HG02870 (cell line): ENCODE measurements around the gene BCL6.

Experiments used
- ATAC-seq: cut with Tn5 transposase; IDR thresholded peaks from one replicate; pipeline ENCODE4 v1.9.1; 2021; ENCODE audit warnings: mild to moderate bottlenecking, moderate library complexity; ENCODE audit not compliant: unreplicated experiment

BCL6 gene

DNA sequence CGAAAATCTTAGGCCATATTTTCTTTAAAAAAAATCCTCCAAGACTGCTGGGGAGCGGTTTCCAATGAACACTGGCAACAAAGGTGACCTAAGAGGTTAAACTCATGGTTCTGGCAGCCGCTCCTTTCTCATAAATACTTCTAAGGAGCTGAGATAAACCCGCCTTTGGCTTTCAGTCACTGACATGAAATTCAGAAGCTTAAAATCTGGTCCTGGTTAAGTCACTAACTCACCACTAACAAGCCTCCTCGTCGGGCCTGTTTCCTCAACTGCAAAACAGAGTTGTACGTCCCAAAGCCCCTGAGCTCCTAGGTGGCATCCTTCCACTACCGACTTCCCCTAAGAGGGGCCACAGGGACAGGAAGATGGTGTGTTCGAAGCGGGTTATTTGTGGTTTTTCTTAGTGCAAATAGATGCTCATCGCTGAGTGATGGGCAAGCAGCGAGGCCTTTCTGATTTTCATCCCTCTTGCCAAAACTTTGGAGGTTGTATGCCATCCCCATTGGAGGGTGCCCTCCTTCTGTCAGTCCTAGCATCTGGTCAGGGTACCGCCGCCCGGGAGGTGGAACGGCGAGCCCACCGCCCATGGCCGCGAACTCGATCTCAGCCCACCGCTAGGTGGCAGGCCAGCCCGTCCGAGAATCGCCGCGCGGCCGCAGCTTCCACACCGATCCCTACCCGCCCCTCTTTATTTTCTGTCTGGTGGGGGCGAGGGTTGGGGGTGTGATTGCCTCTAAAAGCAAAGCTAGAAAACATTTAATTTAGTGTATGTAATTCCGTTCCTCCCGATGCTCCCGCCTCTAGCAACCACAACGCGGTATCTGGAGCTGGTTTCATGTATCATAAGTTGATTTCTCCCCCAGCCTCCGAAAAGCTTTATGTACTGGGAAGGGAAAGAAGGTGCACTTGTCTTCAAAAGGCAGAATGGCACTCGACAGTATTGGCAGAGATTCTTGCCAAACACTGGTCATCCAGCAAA lies 4.6 kb downstream of the BCL6 start:
- no peak for ATAC-seq

DNA sequence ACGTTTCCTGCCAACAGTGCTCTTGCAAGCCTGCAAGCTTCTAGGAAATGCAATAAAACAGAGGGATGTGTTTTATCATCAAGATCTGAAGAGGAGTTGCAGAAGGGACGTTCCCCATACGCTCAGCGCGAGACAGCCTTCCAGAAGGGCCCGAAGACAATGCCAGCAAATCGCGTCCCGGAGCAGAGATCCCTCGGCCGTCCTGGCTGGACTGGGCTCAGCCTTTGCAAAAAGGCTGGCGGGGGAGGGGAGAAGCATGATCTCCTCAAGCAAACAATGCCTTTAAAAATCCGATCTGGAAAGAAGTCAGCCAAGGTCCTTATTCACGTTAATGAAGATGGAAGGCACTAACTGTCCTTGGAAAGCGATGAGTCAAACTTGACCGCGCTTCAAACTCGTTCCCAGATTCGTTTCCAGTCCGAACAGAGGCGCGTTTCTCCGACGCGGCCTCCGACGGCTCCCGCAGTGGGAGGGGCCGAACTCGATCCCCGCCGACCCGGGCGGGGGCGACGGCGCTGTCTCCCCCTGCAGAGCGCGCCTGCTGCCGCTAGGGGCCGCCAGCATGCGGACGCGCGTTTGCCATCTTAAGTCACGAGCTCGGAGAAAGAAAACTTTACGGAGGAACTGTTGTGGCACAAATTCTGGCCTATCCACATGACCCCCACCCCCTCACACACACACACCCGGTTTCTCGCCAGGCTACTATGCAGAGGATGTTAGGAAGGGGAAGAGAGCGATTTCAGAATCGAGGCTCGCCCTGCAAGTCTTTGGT lies 5.5 kb downstream of the BCL6 start:
- no peak for ATAC-seq

DNA sequence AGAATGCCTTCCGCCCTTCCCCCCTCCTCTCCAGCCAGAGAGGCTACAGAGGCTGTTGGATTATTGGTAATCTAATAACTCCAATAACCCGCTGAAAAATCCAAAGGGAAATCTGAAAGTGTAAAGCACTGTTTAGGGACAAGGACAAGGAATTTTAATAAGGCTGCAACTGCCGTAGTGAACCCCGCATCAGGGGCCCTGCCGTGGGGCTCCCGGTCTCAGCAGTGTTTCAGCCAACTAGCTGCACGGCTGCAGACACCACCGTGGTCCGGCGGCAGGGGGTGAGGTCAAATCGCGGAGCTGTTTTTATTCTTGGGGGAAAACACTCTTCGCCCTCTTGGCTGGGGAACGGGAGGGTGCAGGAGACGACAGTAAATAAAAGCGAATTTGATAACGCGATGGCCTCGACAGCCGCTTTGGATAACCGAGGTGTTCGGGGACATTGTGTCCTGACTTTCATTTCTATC lies 6.1 kb downstream of the BCL6 start:
- no peak for ATAC-seq

DNA sequence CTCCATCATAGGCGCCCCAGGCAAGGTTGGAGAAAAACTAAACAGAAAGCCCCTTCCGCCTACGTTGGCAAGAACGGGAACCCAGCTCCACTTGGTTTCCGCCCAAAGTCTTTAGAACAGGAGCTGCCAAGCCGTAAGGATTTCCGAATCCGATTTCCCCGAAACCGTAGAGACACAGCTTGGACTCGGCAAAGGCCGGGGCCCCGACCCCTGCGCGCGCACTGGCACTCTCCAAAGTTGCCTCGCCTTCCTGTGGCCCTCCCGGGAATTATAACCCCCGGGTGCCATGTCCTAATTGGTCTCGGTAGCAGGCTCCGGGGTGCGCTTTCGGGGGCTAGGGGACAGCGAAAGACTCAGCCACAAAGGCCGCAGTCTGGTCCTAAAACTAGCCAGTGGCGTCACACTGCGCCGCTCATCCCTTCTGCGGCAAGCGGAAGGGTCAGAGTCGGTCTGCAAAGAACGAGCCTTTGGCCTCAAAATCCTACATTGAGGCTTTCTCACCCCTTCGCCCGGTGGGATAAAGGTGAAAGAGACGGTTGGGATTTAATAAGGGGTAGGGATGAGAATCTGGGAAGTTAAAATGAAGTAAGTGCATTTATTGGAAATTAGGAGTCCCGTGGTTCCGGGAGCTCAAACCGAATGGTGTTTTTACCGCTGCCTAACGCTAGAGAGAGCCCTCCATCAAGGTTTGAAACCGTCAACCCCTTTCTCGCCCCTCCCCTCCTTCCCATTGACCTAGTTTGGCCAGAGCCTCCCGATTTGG lies 6.8 kb downstream of the BCL6 start:
- peak; percentile 64 for ATAC-seq

DNA sequence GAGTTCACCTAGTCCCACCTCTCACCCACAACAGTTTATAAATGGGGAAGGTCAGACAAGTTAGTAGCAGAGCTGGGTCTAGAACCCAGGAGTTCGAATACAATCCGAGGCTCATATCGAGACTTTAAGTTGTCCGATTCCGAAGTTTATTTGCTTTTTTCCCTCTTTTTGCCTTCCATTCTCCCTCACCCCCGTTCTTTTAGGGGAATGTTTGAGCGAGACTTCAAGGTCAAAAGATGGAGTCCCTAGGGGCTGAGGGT lies 7.3 kb downstream of the BCL6 start:
- ATAC-seq: no peak

DNA sequence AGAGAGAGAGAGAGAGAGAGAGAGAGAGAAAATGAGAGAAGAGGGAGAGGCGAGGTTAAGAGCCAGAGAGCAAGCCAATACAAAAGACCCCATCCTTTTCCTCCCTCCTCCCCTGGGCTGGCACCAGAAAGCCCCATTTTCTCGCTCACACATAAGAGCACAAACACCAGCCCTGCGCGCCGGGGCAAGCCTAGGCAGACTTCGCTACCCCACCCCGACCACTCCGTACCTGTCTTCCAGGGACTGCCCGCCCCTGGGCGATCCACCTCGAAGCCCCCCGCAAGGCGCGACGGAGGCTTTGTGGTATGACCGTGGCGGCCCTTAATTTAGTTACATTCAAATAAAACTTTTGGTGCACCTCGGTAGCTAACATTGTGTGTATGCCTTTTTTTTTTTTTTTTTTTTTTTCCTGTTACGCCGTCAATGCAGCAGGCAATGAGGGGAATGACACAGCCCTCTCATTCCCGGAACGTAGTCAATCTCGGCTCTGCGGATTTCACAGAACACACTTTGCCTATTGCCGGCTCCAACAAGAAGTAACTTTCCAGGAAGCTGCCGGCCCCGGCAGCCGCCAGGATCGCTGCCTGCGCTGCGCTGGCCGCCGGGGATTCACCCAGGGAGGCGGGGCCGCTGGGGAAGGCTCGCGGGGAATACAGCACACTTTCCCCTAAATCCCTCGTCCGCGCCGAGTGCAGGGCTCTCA lies 7.7 kb downstream of the BCL6 start:
- no peak for ATAC-seq

DNA sequence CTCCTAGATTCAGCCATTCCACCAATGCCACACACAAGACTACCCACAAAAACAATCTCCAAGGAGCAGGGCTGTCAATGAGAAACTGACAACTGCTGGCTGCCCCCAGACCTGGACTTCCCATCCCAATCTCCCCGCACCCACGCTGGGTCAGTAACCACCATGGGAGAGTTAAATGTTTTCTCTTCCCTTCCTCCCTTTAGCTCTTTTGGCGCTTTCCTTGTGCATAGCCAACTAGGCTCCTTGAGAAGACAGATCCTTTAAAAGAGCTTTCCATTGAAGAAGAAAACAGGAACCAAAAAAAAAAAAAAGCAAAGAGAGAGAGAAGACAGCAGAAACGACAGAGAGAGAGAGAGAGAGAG lies 8.3 kb downstream of the BCL6 start:
- no peak for ATAC-seq

DNA sequence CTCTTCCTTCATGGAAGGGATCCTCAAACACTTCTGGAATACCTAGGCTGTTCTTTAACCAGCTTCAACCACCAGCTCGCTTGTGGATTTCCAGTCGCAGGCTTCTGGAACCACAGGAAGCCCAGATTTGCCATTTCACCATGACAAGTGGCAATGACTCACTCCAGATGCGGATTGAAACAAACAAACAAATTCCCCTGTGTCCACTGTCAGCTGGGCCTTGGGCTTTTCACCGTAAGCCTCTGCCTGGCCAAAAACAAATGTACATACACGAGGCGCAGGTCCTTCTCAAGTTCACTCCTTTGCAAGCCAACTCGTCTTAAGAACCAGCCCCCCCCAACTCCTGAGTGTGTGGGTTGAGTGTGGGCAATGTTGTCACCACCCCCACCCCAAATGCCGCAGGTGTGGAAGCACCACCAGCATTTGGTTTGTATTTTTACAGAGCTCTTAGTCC lies 8.8 kb downstream of the BCL6 start:
- ATAC-seq: no peak

DNA sequence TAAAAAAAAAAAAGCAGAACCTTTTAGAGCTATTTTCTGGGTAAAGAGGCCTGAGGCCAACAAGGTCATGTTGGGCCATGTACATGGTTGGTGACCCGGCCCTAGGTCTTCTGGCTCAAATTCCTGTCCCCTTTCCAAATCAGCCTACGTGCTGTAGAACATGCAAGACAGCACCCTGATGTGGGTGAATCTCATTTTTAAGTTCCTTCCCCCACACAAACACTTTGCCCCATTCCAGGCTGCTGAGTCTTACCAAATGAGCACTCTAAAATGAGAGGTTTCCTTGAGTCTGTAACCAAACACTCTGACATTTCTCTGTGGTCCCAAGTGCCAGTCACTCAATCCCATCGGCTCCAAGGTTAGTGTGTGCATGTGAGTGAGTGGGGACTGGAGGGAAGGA lies 9.4 kb downstream of the BCL6 start:
- ATAC-seq: no peak

DNA sequence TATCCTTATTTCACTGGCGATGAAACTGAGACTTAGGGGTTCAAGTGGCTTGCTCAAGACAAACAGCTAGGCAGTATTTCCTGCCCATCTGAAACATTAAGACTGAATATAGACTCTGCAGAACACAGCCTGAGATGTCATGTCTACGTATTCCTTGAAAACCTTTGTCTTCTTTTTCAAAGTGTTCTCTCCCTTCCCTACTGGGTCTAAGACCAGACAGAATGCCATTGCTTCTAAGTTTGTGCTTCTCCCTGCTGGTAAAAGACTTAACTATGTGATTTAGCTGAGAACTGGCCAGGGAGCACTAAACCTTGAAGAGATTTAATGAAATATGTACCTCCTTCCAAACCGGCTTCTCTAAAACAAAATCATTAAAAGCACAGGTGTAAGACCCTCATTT lies 9.9 kb downstream of the BCL6 start:
- no peak for ATAC-seq

DNA sequence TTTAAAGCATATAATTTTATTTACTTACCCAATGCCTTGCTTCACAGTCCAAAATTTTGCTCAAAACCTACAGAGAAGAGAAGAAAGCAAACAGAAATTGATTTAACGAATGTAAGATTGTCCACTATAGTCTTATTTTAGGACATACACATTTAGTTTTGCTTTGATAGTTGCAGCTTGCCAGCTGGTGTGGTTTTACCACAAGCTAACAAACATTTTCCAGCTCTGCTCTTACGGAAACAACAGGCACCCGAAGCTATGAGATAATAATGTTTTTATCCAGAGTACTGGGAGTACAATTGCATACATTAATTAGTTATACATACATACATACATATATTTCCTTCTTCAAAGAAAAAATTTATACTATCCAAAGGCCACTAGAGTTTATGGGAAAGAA lies 10.4 kb downstream of the BCL6 start:
- ATAC-seq: no peak

DNA sequence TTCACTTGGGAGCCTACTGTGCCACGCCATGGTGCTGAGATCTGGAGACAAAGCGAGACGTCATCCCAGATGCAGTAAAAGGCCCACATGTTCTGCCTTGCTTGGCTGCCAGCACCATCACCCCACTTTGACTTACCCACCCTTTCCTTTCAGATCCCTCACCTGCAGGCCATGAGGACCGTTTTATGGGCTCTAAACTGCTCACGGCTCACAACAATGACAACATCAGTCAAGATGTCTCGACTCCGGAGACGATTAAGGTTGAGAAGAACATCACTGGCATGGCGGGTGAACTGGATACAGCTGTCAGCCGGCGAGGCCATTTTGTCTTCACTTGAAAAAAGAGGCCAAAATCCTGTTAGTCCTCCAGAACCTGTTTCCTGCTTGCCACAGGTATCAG lies 11.9 kb downstream of the BCL6 start:
- no peak for ATAC-seq

DNA sequence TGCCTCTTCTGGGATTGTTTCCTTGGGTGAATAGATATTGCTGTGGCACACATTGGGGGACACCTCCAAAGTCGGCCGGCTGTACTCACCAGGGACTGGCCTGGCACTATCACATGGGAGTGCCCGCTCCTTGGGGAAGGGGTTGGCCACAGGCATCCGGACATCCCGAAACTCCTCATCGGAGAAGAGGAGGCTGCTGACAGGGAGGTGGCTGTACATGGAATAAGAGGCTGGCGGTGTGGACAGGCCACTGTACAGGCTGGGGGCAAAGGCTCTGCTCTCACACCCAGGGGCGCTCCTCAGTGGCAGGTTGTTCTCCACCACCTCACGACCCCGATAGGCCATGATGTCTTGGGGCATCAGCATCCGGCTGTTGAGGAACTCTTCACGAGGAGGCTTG lies 15.7 kb downstream of the BCL6 start:
- no peak for ATAC-seq

DNA sequence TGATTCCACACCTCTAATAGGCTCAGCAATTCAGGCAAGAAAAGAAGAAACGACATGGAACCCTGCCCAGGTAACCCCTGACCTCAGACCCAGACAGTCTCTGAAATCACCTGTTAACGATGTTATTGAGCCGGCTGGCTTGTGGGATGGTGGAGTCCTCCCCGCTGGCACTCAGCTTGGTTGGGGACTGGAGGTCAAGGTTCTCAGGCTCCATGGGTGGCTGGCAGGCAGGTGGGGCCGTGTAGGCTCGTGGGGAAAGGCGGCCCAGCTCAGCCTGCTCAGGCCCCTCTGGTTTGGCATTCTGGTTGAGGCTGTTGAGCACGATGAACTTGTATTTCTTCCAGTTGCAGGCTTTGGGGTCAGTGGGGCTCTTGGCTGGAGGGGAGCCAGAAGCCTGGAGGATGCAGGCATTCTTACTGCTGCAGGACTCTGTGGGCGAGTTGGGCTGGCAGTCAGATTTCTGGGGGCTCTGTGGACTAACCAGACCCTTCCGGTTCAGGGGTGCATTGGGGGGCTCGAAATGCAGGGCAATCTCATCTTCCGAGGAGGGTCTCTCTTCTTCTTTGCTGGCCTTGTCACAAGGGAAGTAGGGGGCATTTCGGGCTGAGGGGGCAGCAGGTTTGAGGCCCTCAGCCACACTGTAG lies 16.2 kb downstream of the BCL6 start:
- no peak for ATAC-seq

DNA sequence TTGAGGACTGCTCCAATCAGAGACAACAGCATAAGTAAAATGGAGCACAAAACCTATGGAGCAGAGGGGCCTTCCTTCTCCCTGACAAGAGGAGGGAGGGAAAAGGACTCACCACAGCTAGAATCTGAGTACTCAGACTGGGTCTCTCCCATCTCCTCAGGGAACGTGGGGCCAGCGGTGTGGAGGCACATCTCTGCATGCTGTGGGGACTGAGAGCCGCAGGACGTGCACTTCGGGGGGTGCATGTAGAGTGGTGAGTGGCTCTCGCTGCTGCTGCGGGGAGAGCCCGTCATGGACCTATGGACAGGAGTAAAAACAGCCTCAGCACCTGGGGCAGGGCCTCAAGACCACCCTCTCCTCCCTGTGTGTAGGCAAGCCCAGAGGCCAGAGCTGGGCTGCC lies 17.0 kb downstream of the BCL6 start:
- no peak for ATAC-seq

DNA sequence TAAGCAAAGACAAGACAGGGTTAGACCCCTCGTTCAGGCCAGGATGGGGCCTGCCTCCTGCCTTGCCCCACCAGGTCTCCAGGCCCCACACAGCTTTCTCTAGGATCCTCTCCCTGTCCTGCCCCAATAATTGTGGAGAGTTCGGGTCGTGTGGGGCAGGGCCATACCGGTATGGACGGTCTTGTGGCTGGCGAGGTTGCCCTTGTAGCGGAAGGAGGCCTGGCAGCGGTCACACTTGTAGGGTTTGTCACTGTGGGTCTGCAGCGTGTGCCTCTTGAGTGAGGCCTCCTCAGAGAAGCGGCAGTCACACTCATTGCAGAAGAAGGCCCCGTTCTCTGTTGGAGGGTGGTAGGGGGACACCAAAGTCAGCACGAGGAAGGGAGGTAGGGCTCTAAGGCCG lies 18.7 kb downstream of the BCL6 start:
- ATAC-seq: no peak

DNA sequence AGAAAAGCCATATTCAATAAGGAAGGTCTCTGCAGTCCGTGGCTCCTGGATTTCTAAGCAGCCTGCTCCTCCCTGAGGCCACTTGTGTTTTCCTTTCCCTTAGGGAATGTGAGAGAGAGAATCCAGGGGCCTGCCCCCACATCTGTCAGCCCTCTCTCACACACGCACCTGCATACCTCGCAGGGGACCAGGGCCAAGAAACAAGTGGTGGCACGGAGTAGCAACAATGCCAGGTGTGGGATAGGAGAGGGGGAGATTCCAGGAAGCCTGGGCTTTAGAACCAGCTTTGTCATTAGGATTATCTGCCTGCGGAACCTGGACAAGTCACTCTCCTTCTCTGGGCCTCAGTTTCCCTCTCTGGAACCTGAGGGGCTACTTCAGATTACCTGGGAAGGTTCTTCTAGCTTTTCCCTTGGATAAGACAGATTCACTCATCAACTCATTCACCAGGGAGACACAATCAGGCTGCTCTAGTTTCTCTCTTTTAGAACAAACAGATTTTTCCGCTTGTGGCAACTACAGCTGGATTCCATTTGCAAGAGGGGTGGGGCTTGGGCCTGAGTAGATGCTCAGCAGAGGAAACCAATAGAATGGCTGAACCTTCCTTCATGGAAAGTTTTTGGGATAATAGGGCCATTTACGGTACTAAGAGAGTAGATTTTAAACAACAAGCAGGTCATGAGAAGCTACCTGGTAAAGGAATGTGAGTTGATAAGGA lies 19.5 kb downstream of the BCL6 start:
- no peak for ATAC-seq

DNA sequence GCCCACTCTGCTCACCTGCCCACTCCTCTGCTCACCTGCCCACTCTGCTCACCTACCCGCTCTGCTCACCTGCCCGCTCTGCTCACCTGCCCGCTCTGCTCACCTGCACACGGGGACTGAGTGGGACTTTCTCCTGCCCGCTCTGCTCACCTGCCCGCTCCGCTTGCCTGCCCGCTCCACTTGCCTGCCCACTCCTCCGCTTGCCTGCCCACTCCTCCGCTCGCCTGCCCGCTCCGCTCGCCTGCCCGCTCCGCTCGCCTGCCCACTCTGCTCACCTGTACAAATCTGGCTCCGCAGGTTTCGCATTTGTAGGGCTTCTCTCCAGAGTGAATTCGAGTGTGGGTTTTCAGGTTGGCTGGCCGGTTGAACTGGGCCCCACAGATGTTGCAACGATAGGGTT lies 20.0 kb downstream of the BCL6 start:
- no peak for ATAC-seq

DNA sequence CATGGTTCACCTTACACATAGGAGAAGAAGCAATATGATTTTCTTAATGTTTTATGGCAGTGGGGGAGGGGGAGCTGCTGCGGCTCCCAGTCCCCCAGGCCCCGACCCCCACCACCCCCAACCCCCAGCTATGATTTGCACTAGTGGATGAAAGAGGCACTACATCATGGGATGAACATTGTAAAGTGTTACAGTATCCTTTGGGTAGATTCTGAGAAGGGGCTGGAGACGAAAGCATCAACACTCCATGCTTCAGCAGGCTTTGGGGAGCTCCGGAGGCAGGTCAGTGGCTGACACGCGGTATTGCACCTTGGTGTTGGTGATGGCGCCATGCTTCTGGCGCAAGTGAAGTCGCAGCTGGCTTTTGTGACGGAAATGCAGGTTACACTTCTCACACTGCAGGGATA lies 23.1 kb downstream of the BCL6 start:
- no peak for ATAC-seq

DNA sequence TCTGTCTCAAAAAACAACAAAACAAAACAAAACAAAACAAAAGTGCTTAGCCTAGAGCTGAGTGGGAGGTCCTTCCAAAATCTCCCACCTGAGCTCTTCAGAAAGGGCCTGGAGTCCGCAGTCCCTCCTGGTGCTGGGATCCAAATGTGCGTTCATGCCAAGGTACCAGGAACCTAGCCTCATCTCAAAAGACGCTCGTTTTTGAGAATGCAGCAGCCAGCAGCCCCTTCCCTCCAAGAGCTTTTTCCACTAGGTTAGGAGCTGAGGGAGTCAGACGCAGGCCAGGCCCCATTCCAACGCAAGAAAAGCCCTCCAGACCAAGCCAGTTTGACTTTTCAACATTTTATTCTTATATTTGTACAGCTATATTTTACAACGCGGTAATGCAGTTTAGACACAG lies 24.2 kb downstream of the BCL6 start:
- no peak for ATAC-seq
